K562 (cell line): ENCODE measurements around the gene STRIP1. TPM values are rescaled to one million over a fixed set of nuclear protein-coding genes. Genes with fewer than 3 reads are reported as not detected.

Experiments
- CHD4 ChIP-seq: fragments of 200-600 bp; sonication (generic); IDR thresholded peaks from 3 replicates; pipeline ENCODE4 v1.6.1; 2012; ENCODE audit warnings: low read depth, mild to moderate bottlenecking, mixed read lengths, low read length, inconsistent platforms; ENCODE audit not compliant: insufficient read depth, insufficient replicate concordance, poor library complexity, severe bottlenecking
- DNMT1 ChIP-seq: fragments of 450-650 bp; IDR thresholded peaks from 2 replicates; pipeline ENCODE4 v1.6.1; 2016; ENCODE audit warnings: antibody characterized with exemption, mild to moderate bottlenecking
- HDAC1 ChIP-seq, 2 experiments: fragments of 450-650 bp; IDR thresholded peaks; 2 replicates each; pipeline ENCODE4 v1.6.1; 2016 to 2017; ENCODE audit warnings: inconsistent platforms in 1 of 2, mild to moderate bottlenecking in 1 of 2, moderate library complexity in 1 of 2
- HMBOX1 ChIP-seq: sonication (generic); IDR thresholded peaks from 2 replicates; pipeline ENCODE4 v1.6.1; 2016
- HMG20B ChIP-seq: fragments of 250-450 bp; sonication (Bioruptor Pico); IDR thresholded peaks from 2 replicates; pipeline ENCODE4 v1.5.0; 2021; ENCODE audit warnings: mild to moderate bottlenecking
- JUND ChIP-seq, 2 experiments: IDR thresholded peaks; 2 replicates in 1 of 2; 3 replicates in 1 of 2; pipeline ENCODE4 v1.6.1; 2011; ENCODE audit warnings: borderline replicate concordance in 2 of 2, low read depth in 2 of 2, low read length in 2 of 2, improper control_type of control experiment in 1 of 2, missing biosample characterization in 1 of 2, missing genetic modification characterization in 1 of 2, missing genetic modification reagents in 1 of 2
- MTA3 ChIP-seq: fragments of 450-650 bp; formaldehyde crosslinking; IDR thresholded peaks from 2 replicates; pipeline ENCODE4 v1.6.1; 2017; ENCODE audit warnings: mild to moderate bottlenecking, borderline replicate concordance
- NRF1 ChIP-seq, 2 experiments: fragments of 450-650 bp; IDR thresholded peaks in 1 of 2; conservative IDR thresholded peaks in 1 of 2; 2 replicates each; pipeline ENCODE4 v1.6.1; 2014; ENCODE audit warnings: mild to moderate bottlenecking in 2 of 2
- PCBP1 ChIP-seq: fragments of 200-400 bp; formaldehyde crosslinking; IDR thresholded peaks from 2 replicates; pipeline ENCODE4 v1.6.1; 2018; ENCODE audit warnings: mild to moderate bottlenecking, low read depth, low read length; ENCODE audit not compliant: poor library complexity, severe bottlenecking
- POLR3G ChIP-seq: IDR thresholded peaks from 2 replicates; pipeline ENCODE4 v1.6.1; 2011; ENCODE audit not compliant: insufficient read length, insufficient replicate concordance; ENCODE audit errors: extremely low read depth
- RBM25 ChIP-seq: fragments of 200-400 bp; formaldehyde crosslinking; IDR thresholded peaks from 2 replicates; pipeline ENCODE4 v1.6.1; 2018; ENCODE audit warnings: low read length, low read depth, moderate library complexity; ENCODE audit not compliant: severe bottlenecking
- SAP30 ChIP-seq: fragments of 200-600 bp; sonication (generic); IDR thresholded peaks from 2 replicates; pipeline ENCODE4 v1.6.1; 2012; ENCODE audit warnings: borderline replicate concordance, low read depth, mild to moderate bottlenecking, moderate library complexity, low read length, control low read depth, inconsistent platforms; ENCODE audit not compliant: insufficient read depth, poor library complexity, severe bottlenecking
- SMARCA4 ChIP-seq: fragments of 450-650 bp; IDR thresholded peaks from 2 replicates; pipeline ENCODE4 v1.6.1; 2016
- TAF15 ChIP-seq: fragments of 200-400 bp; formaldehyde crosslinking; IDR thresholded peaks from 2 replicates; pipeline ENCODE4 v1.6.1; 2017; ENCODE audit warnings: mild to moderate bottlenecking, low read depth, low read length, moderate library complexity
- THAP7 ChIP-seq: fragments of 250-450 bp; sonication (Bioruptor Pico); IDR thresholded peaks from 2 replicates; pipeline ENCODE4 v1.5.0; 2021
- ZBTB8A ChIP-seq: fragments of 450-650 bp; IDR thresholded peaks from 2 replicates; pipeline ENCODE4 v1.6.1; 2018; ENCODE audit warnings: mild to moderate bottlenecking, moderate library complexity; ENCODE audit not compliant: partially characterized antibody
- ZFX ChIP-seq: sonication (generic); formaldehyde crosslinking; IDR thresholded peaks from 2 replicates; pipeline ENCODE4 v1.8.0; 2022; ENCODE audit warnings: mild to moderate bottlenecking, missing genetic modification reagents, moderate library complexity
- ZNF311 ChIP-seq: fragments of 250-450 bp; sonication (Bioruptor Pico); IDR thresholded peaks from 2 replicates; pipeline ENCODE4 v1.4.0; 2020; ENCODE audit warnings: mild to moderate bottlenecking, moderate library complexity
- ZNF41 ChIP-seq: fragments of 250-450 bp; sonication (Bioruptor Pico); conservative IDR thresholded peaks from 2 replicates; pipeline ENCODE4 v1.4.0; 2020; ENCODE audit warnings: mild to moderate bottlenecking
- ZNF561 ChIP-seq: fragments of 450-650 bp; formaldehyde crosslinking; conservative IDR thresholded peaks from 2 replicates; pipeline ENCODE4 v1.4.0; 2020; ENCODE audit warnings: mild to moderate bottlenecking, moderate library complexity
- ZNF75A ChIP-seq: fragments of 450-650 bp; formaldehyde crosslinking; IDR thresholded peaks from 2 replicates; pipeline ENCODE4 v1.4.0; 2020; ENCODE audit warnings: mild to moderate bottlenecking
- polyA plus RNA-seq, 8 experiments: library from polyadenylated mRNA; depleted of rRNA in 4 of 8; stranded (reverse) in 5 of 8; unstranded in 3 of 8; fragments of >200 nt; fragmentation: Nextera tagmentation in 2 of 8; fragmentation: Illumina TruSeq in 1 of 8; extraction: Ambion mirVana in 2 of 8; extraction: Trizol in 1 of 8; gene quantifications; 2 replicates each; pipeline versions ENCODE4 v1.2.1 to v1.2.3, GENCODE V29; 2011 to 2014; ENCODE audit warnings: inconsistent platforms in 1 of 8, missing spikeins in 1 of 8
- total RNA-seq, 7 experiments: library from RNA; depleted of rRNA in 6 of 7; stranded (reverse); fragments of >200 nt in 6 of 7; fragmentation: Illumina TruSeq in 2 of 7; extraction: Trizol in 2 of 7; gene quantifications; 2 replicates each; pipeline versions ENCODE4 v1.2.1 to v1.2.3, GENCODE V29; 2011 to 2021; ENCODE audit warnings: low replicate concordance in 1 of 7
- TF ChIP-seq, protein P1 (sequence below): fragments of 250-450 bp; sonication (Bioruptor Pico); IDR thresholded peaks from 2 replicates; pipeline ENCODE4 v1.5.0; 2021; ENCODE audit warnings: mild to moderate bottlenecking, borderline replicate concordance
- TF ChIP-seq, protein P2 (sequence below): fragments of 450-650 bp; IDR thresholded peaks from 2 replicates; pipeline ENCODE4 v1.6.1; 2016; ENCODE audit warnings: low read depth, mild to moderate bottlenecking, moderate library complexity

The STRIP1 gene
- total and polyA plus RNA-seq, 9 of the 15 experiments (the other 6 are each of a cell fraction or from before 2014, with no cell fraction given), result 9.9 to 42.3 (median 32.0) TPM

GRCh38 chr1:110034451-110035235, at the start of gene STRIP1 (continued):
- TF ChIP-seq NRF1 (conservative IDR thresholded peaks at IDR 0.05 in 1 of 2, IDR thresholded peaks at IDR 0.05 in 1 of 2) (peak; percentile 75 to 79), THAP7 (CRISPR knock-in tag) (peak; percentile 100), MTA3 (0 out of 2 replicates have a peak, but pooled peaks have one; percentile 59), HDAC1 (IDR thresholded peaks at IDR 0.05) (peak in 1 of 2 experiments; percentile 74; a peak in 2 of 4 replicates), ZFX (CRISPR knock-in tag) (peak; percentile 96), RBM25 (peak; percentile 86), ZNF75A (no peak), DNMT1 (no peak), POLR3G (no peak), HMG20B (CRISPR knock-in tag) (no peak), CHD4 (peak; percentile 51), TAF15 (no peak), HMBOX1 (peak; percentile 88), ZNF311 (no peak), SMARCA4 (no peak), JUND (IDR thresholded peaks at IDR 0.05; ENCODE audit: borderline replicate concordance, low read depth, low read length) (peak; percentile 76), JUND (tag; IDR thresholded peaks at IDR 0.05; ENCODE audit: borderline replicate concordance, low read depth, low read length) (peak; percentile 47; the same call in 1 of the 3 replicates), ZNF561 (CRISPR knock-in tag) (no peak), ZNF41 (CRISPR knock-in tag) (no peak), PCBP1 (peak; percentile 85), ZBTB8A (no peak), SAP30 (peak; percentile 82)
- TF ChIP-seq, protein P1, sequence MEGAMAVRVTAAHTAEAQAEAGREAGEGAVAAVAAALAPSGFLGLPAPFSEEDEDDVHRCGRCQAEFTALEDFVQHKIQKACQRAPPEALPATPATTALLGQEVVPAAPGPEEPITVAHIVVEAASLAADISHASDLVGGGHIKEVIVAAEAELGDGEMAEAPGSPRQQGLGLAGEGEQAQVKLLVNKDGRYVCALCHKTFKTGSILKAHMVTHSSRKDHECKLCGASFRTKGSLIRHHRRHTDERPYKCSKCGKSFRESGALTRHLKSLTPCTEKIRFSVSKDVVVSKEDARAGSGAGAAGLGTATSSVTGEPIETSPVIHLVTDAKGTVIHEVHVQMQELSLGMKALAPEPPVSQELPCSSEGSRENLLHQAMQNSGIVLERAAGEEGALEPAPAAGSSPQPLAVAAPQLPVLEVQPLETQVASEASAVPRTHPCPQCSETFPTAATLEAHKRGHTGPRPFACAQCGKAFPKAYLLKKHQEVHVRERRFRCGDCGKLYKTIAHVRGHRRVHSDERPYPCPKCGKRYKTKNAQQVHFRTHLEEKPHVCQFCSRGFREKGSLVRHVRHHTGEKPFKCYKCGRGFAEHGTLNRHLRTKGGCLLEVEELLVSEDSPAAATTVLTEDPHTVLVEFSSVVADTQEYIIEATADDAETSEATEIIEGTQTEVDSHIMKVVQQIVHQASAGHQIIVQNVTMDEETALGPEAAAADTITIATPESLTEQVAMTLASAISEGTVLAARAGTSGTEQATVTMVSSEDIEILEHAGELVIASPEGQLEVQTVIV (CRISPR knock-in tag), result no peak
- TF ChIP-seq, protein P2, sequence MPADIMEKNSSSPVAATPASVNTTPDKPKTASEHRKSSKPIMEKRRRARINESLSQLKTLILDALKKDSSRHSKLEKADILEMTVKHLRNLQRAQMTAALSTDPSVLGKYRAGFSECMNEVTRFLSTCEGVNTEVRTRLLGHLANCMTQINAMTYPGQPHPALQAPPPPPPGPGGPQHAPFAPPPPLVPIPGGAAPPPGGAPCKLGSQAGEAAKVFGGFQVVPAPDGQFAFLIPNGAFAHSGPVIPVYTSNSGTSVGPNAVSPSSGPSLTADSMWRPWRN, result no peak
